Trophoblast cell (in vitro differentiated cells and primary cell): ENCODE data around the gene MYH11.

Experiments
- DNase-seq, 2 donors: peaks; one replicate each; pipeline ENCODE4 v3.0.0-alpha.2; 2016
- H2AFZ ChIP-seq: 2 replicates; pipeline ENCODE4 v1.6.1; 2013; ENCODE audit warnings: low read length, moderate library complexity, mild to moderate bottlenecking; ENCODE audit not compliant: insufficient read depth, poor library complexity
- H2AK5ac ChIP-seq: 2 replicates; pipeline ENCODE4 v1.6.1; 2013; ENCODE audit warnings: mild to moderate bottlenecking, low read length
- H2BK120ac ChIP-seq: 2 replicates; pipeline ENCODE4 v1.6.1; 2013; ENCODE audit warnings: low read length, mild to moderate bottlenecking, moderate library complexity; ENCODE audit not compliant: insufficient read depth, poor library complexity
- H2BK12ac ChIP-seq: 2 replicates; pipeline ENCODE4 v1.6.1; 2013; ENCODE audit warnings: mild to moderate bottlenecking, low read length, moderate library complexity
- H2BK5ac ChIP-seq: 2 replicates; pipeline ENCODE4 v1.6.1; 2013; ENCODE audit warnings: low read length, low read depth, moderate library complexity, mild to moderate bottlenecking; ENCODE audit not compliant: poor library complexity
- H3K14ac ChIP-seq: 2 replicates; pipeline ENCODE4 v1.6.1; 2013; ENCODE audit warnings: mild to moderate bottlenecking, low read length
- H3K18ac ChIP-seq: 2 replicates; pipeline ENCODE4 v1.6.1; 2013; ENCODE audit warnings: mild to moderate bottlenecking, low read length
- H3K23ac ChIP-seq: 2 replicates; pipeline ENCODE4 v1.6.1; 2013; ENCODE audit warnings: low read length
- H3K27ac ChIP-seq: 2 replicates; pipeline ENCODE4 v1.5.1; 2013; ENCODE audit warnings: low read depth, mild to moderate bottlenecking, inconsistent platforms, low read length, moderate library complexity
- H3K27me3 ChIP-seq: 2 replicates; pipeline ENCODE4 v1.6.1; 2013; ENCODE audit warnings: inconsistent platforms, mild to moderate bottlenecking, low read length, moderate library complexity; ENCODE audit not compliant: insufficient read depth
- H3K36me3 ChIP-seq, 2 experiments: 1 replicate in 1 of 2; 2 replicates in 1 of 2; pipeline ENCODE4 v1.6.1; 2013; ENCODE audit warnings: low read length in 2 of 2, mild to moderate bottlenecking in 2 of 2, moderate library complexity in 1 of 2; ENCODE audit not compliant: insufficient read depth in 2 of 2, control insufficient read depth in 1 of 2
- H3K4ac ChIP-seq: 2 replicates; pipeline ENCODE4 v1.6.1; 2013; ENCODE audit warnings: low read depth, mild to moderate bottlenecking, low read length, moderate library complexity
- H3K4me1 ChIP-seq, 2 experiments: 1 replicate in 1 of 2; 2 replicates in 1 of 2; pipeline ENCODE4 v1.6.1; 2013; ENCODE audit warnings: low read length in 2 of 2, mild to moderate bottlenecking in 2 of 2, moderate library complexity in 1 of 2; ENCODE audit not compliant: insufficient read depth in 2 of 2, control insufficient read depth in 1 of 2
- H3K4me2 ChIP-seq: 2 replicates; pipeline ENCODE4 v1.6.1; 2013; ENCODE audit warnings: inconsistent platforms, mild to moderate bottlenecking, low read length, moderate library complexity
- H3K4me3 ChIP-seq: 2 replicates; pipeline ENCODE4 v1.5.1; 2013; ENCODE audit warnings: mild to moderate bottlenecking, low read depth, low read length, inconsistent platforms
- H3K79me1 ChIP-seq: one replicate; pipeline ENCODE4 v1.6.1; 2013; ENCODE audit warnings: low read length
- H3K79me2 ChIP-seq: 2 replicates; pipeline ENCODE4 v1.6.1; 2013; ENCODE audit warnings: low read length, mild to moderate bottlenecking; ENCODE audit not compliant: control insufficient read depth, insufficient read depth, poor library complexity
- H3K9ac ChIP-seq: 2 replicates; pipeline ENCODE4 v1.6.1; 2013; ENCODE audit warnings: mild to moderate bottlenecking, low read length
- H3K9me3 ChIP-seq: 2 replicates; pipeline ENCODE4 v1.6.1; 2013; ENCODE audit warnings: low read depth, mild to moderate bottlenecking, control low read depth, inconsistent platforms, low read length; ENCODE audit not compliant: insufficient read depth
- H4K12ac ChIP-seq: 2 replicates; pipeline ENCODE4 v1.6.1; 2013; ENCODE audit warnings: low read depth, mild to moderate bottlenecking, low read length, moderate library complexity
- H4K8ac ChIP-seq: 2 replicates; pipeline ENCODE4 v1.6.1; 2013; ENCODE audit warnings: low read depth, mild to moderate bottlenecking, low read length, moderate library complexity
- H4K91ac ChIP-seq: one replicate; pipeline ENCODE4 v1.6.1; 2013; ENCODE audit warnings: low read depth, mild to moderate bottlenecking, low read length, moderate library complexity
- WGBS: extraction: QIAGEN DNeasy Blood & Tissue Kit; methylation state at CpG from one replicate; pipeline ENCODE4 v1.1.7; 2013; ENCODE audit warnings: missing lambda C conversion rate; ENCODE audit not compliant: insufficient read length, insufficient coverage; ENCODE audit errors: extremely low coverage; 5-methylcytosine and 5-hydroxymethylcytosine counted together

The MYH11 gene

GRCh38 chr16:15783985-15784384 lies 72.8 kb downstream of the MYH11 start:
- H2BK5ac ChIP-seq = no peak overlapping the region
- no peak overlapping the region for H3K23ac ChIP-seq
- H3K4me1 ChIP-seq = no peaks in the 10 kb centered on the region
- H2BK12ac ChIP-seq = no peak overlapping the region
- no CpG with 5 or more reads among the region's 10 CpGs for WGBS
- no peaks in the 10 kb centered on the region for H3K79me1 ChIP-seq
- H2AK5ac ChIP-seq = no peak overlapping the region
- H3K9ac ChIP-seq = no peak overlapping the region
- H2AFZ ChIP-seq = no peak overlapping the region
- no peak overlapping the region for H4K12ac ChIP-seq
- no peaks in the 10 kb centered on the region for H3K79me2 ChIP-seq
- H3K14ac ChIP-seq = no peak overlapping the region
- no peak overlapping the region for H4K8ac ChIP-seq
- no peak overlapping the region for H3K4me3 ChIP-seq
- no peaks in the 10 kb centered on the region for H3K9me3 ChIP-seq
- no peak overlapping the region for H3K4ac ChIP-seq
- H4K91ac ChIP-seq = no peak overlapping the region
- no peaks in the 10 kb centered on the region for H3K27me3 ChIP-seq
- no peak overlapping the region for H3K18ac ChIP-seq
- H3K36me3 ChIP-seq = no peaks in the 10 kb centered on the region
- no peak for DNase-seq
- H3K27ac ChIP-seq = no peak overlapping the region
- no peak overlapping the region for H3K4me2 ChIP-seq
- H2BK120ac ChIP-seq = no peak overlapping the region

GRCh38 chr16:15782573-15783365 lies 74.1 kb downstream of the MYH11 start:
- Histone ChIP-seq H3K4me1 (no peaks in the 10 kb centered on the region), H3K9ac (no peak overlapping the region), H3K18ac (no peak overlapping the region), H3K4ac (no peak overlapping the region), H3K9me3 (no peaks in the 10 kb centered on the region), H2BK120ac (no peak overlapping the region), H2BK5ac (no peak overlapping the region), H4K91ac (no peak overlapping the region), H3K4me3 (no peak overlapping the region), H3K23ac (no peak overlapping the region), H3K36me3 (no peaks in the 10 kb centered on the region), H3K79me2 (no peaks in the 10 kb centered on the region), H3K27ac (no peak overlapping the region), H2BK12ac (no peak overlapping the region), H3K4me2 (no peak overlapping the region), H4K12ac (no peak overlapping the region), H2AFZ (no peak overlapping the region), H3K14ac (no peak overlapping the region), H4K8ac (no peak overlapping the region), H3K79me1 (no peaks in the 10 kb centered on the region), H2AK5ac (no peak overlapping the region), H3K27me3 (no peaks in the 10 kb centered on the region)
- no CpG with 5 or more reads among the region's 13 CpGs for WGBS
- DNase-seq = no peak

GRCh38 chr16:15781650-15782049 lies 75.2 kb downstream of the MYH11 start:
- no peak overlapping the region for H4K91ac ChIP-seq
- no peak overlapping the region for H2AFZ ChIP-seq
- no peak overlapping the region for H3K9ac ChIP-seq
- H3K18ac ChIP-seq = no peak overlapping the region
- H2BK12ac ChIP-seq = no peak overlapping the region
- no peaks in the 10 kb centered on the region for H3K9me3 ChIP-seq
- H2BK120ac ChIP-seq = no peak overlapping the region
- no peaks in the 10 kb centered on the region for H3K4me1 ChIP-seq
- H3K36me3 ChIP-seq = no peaks in the 10 kb centered on the region
- H3K79me2 ChIP-seq = no peaks in the 10 kb centered on the region
- H4K12ac ChIP-seq = no peak overlapping the region
- no peak overlapping the region for H3K27ac ChIP-seq
- H3K4me2 ChIP-seq = no peak overlapping the region
- H3K14ac ChIP-seq = no peak overlapping the region
- H3K4me3 ChIP-seq = no peak overlapping the region
- H3K27me3 ChIP-seq = no peaks in the 10 kb centered on the region
- DNase-seq = no peak
- no CpG with 5 or more reads among the region's 3 CpGs for WGBS
- no peak overlapping the region for H2BK5ac ChIP-seq
- no peak overlapping the region for H3K4ac ChIP-seq
- H2AK5ac ChIP-seq = no peak overlapping the region
- H4K8ac ChIP-seq = no peak overlapping the region
- H3K79me1 ChIP-seq = no peaks in the 10 kb centered on the region
- no peak overlapping the region for H3K23ac ChIP-seq

DNA sequence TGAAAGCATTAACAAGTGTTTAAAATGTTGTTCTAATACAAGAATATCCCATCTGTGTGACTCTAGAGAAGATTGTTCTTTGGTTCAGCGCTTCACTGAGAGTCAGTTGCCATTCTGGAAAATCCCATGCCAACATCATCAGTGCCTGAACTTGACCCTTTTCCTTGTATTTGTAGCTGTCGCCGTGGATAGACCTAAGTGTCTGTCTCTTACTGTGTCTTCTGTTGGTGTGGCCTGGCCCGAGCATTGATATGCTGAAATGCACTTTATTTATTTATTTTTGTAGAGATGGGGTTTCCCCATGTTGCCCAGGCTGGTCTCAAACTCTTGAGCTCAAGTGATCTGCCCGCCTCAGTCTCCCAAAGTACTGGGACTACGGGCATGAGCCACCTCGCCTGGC lies 76.0 kb downstream of the MYH11 start:
- H3K14ac ChIP-seq = no peak overlapping the region
- no peak overlapping the region for H3K4me2 ChIP-seq
- no peak overlapping the region for H4K12ac ChIP-seq
- H2AFZ ChIP-seq = no peak overlapping the region
- no peak overlapping the region for H4K91ac ChIP-seq
- H3K18ac ChIP-seq = no peak overlapping the region
- H3K79me2 ChIP-seq = no peaks in the 10 kb centered on the region
- WGBS = no CpG with 5 or more reads among the region's 7 CpGs
- H3K27me3 ChIP-seq = no peaks in the 10 kb centered on the region
- no peak overlapping the region for H4K8ac ChIP-seq
- no peaks in the 10 kb centered on the region for H3K9me3 ChIP-seq
- H3K9ac ChIP-seq = no peak overlapping the region
- no peak overlapping the region for H2BK5ac ChIP-seq
- no peak for DNase-seq
- no peak overlapping the region for H3K4ac ChIP-seq
- H2BK12ac ChIP-seq = no peak overlapping the region
- H3K23ac ChIP-seq = no peak overlapping the region
- H3K4me3 ChIP-seq = no peak overlapping the region
- no peaks in the 10 kb centered on the region for H3K79me1 ChIP-seq
- no peak overlapping the region for H2BK120ac ChIP-seq
- no peak overlapping the region for H3K27ac ChIP-seq
- no peaks in the 10 kb centered on the region for H3K4me1 ChIP-seq
- no peaks in the 10 kb centered on the region for H3K36me3 ChIP-seq
- H2AK5ac ChIP-seq = no peak overlapping the region
